Stimulated activated naive B cell treated with anti-CD40 and anti-IgM and Interleukin-4, amounts not matched to agents 10 μg/mL and 1 μg/mL and 100 μg/mL, for 72 hours (primary cell): ENCODE data around the gene SPRR4.
"Not testable (repeated sequence)": the region's sequence is repeated elsewhere in the genome, so short reads cannot be mapped to it uniquely, and the experiment has no call there.

ENCODE experiments used
- ATAC-seq, 2 donors: fragments of 150-1000 bp; cut with Tn5 transposase; replicated peaks; 2 replicates each; pipeline ENCODE4 v1.10.0; 2021; ENCODE audit warnings: moderate library complexity in 1 of 2
- DNase-seq: peaks from one replicate; pipeline ENCODE4 v3.0.0; 2021
- H3K27ac Mint-ChIP-seq: one replicate; pipeline ENCODE4 v1.8.0; 2022; ENCODE audit warnings: mild to moderate bottlenecking, mixed read lengths
- H3K27me3 Mint-ChIP-seq, 2 donors: one replicate each; pipeline ENCODE4 v1.8.0; 2022; ENCODE audit warnings: mixed read lengths in 2 of 2
- H3K36me3 Mint-ChIP-seq, 2 donors: one replicate each; pipeline ENCODE4 v1.8.0; 2022; ENCODE audit warnings: mixed read lengths in 2 of 2, mild to moderate bottlenecking in 1 of 2
- H3K4me1 Mint-ChIP-seq, 2 donors: one replicate each; pipeline ENCODE4 v1.8.0; 2022; ENCODE audit warnings: mixed read lengths in 2 of 2, mild to moderate bottlenecking in 1 of 2
- H3K4me3 Mint-ChIP-seq, 2 donors: one replicate each; pipeline ENCODE4 v1.8.0; 2022; ENCODE audit warnings: mild to moderate bottlenecking in 2 of 2, mixed read lengths in 2 of 2, moderate library complexity in 1 of 2
- H3K9me3 Mint-ChIP-seq, 2 donors: one replicate each; pipeline ENCODE4 v1.8.0; 2022; ENCODE audit warnings: mixed read lengths in 2 of 2, mild to moderate bottlenecking in 1 of 2

The SPRR4 gene

GRCh38 chr1:152981146-152981871, 10.9 kb downstream of the SPRR4 start:
- ATAC-seq (no peak), DNase-seq (no peak)
- H3K4me3 Mint-ChIP-seq: no peak overlapping the region
- no peaks in the 10 kb centered on the region for H3K4me1 Mint-ChIP-seq
- H3K27me3 Mint-ChIP-seq: peaks cover 50 to 51% of the 10 kb centered on the region in 2 donors
- H3K36me3 Mint-ChIP-seq: no peaks in the 10 kb centered on the region
- H3K9me3 Mint-ChIP-seq: no peaks in the 10 kb centered on the region
- no peak overlapping the region for H3K27ac Mint-ChIP-seq

GRCh38 chr1:152982076-152982475, 11.6 kb downstream of the SPRR4 start:
- Mint-ChIP-seq H3K4me3 (no peak overlapping the region), H3K9me3 (no peaks in the 10 kb centered on the region), H3K27me3 (peaks cover 52 to 53% of the 10 kb centered on the region in 2 donors), H3K4me1 (no peaks in the 10 kb centered on the region), H3K27ac (no peak overlapping the region), H3K36me3 (no peaks in the 10 kb centered on the region)
- ATAC-seq (no peak), DNase-seq (no peak)

- DNase-seq (no peak), ATAC-seq (no peak)
- H3K9me3 Mint-ChIP-seq: no peaks in the 10 kb centered on the region
- no peak overlapping the region for H3K4me3 Mint-ChIP-seq
- H3K27ac Mint-ChIP-seq: no peak overlapping the region
- H3K27me3 Mint-ChIP-seq: peaks cover 51 to 52% of the 10 kb centered on the region in 2 donors
- H3K4me1 Mint-ChIP-seq: no peaks in the 10 kb centered on the region
- H3K36me3 Mint-ChIP-seq: no peaks in the 10 kb centered on the region
Measured at GRCh38 chr1:152983234-152983633, 12.8 kb downstream of the SPRR4 start.

- H3K27me3 Mint-ChIP-seq: peaks cover 52 to 56% of the 10 kb centered on the region in 2 donors
- DNase-seq (no peak), ATAC-seq (no peak)
- H3K4me1 Mint-ChIP-seq: no peaks in the 10 kb centered on the region
- H3K27ac Mint-ChIP-seq: no peak within 1 kb of the TSS
- no peaks in the 10 kb centered on the region for H3K36me3 Mint-ChIP-seq
- H3K9me3 Mint-ChIP-seq: no peaks in the 10 kb centered on the region
- no peak within 1 kb of the TSS for H3K4me3 Mint-ChIP-seq
Measured at GRCh38 chr1:152983743-152984142, 13.3 kb downstream of the SPRR4 start, which contains the start of gene SPRR1A. Gene SPRR1A, plus strand, starts transcription at chr1:152984081. Its CDS starts 1,150 bp downstream, at chr1:152985231.

- peaks cover 27 to 43% of the 10 kb centered on the region in 2 donors for H3K27me3 Mint-ChIP-seq
- no peak for DNase-seq
- no peak overlapping the region for H3K4me3 Mint-ChIP-seq
- H3K9me3 Mint-ChIP-seq: no peaks in the 10 kb centered on the region
- no peaks in the 10 kb centered on the region for H3K36me3 Mint-ChIP-seq
- no peak for ATAC-seq
- no peaks in the 10 kb centered on the region for H3K4me1 Mint-ChIP-seq
- no peak overlapping the region for H3K27ac Mint-ChIP-seq
Measured at GRCh38 chr1:152986578-152986977, 16.1 kb downstream of the SPRR4 start.

- H3K4me3 Mint-ChIP-seq: no peak overlapping the region
- no peak for DNase-seq
- ATAC-seq: no peak
Measured at GRCh38 chr1:152993186-152993585, 22.7 kb downstream of the SPRR4 start.

GRCh38 chr1:152995842-152996241, 25.4 kb downstream of the SPRR4 start:
- Mint-ChIP-seq H3K9me3 (peaks cover 7 to 8% of the 10 kb centered on the region in 2 donors), H3K36me3 (no peaks in the 10 kb centered on the region), H3K27me3 (peaks cover 33 to 40% of the 10 kb centered on the region in 2 donors), H3K4me1 (no peaks in the 10 kb centered on the region), H3K27ac (no peak overlapping the region), H3K4me3 (no peak overlapping the region)
- ATAC-seq (no peak), DNase-seq (no peak)

More at GRCh38 chr1:152993186-152993585, 22.7 kb downstream of the SPRR4 start:
- H3K27ac Mint-ChIP-seq: no peak overlapping the region
- H3K36me3 Mint-ChIP-seq: no peaks in the 10 kb centered on the region
- peaks cover 15 to 33% of the 10 kb centered on the region in 2 donors for H3K27me3 Mint-ChIP-seq
- H3K9me3 Mint-ChIP-seq: peaks cover 7 to 8% of the 10 kb centered on the region in 2 donors
- H3K4me1 Mint-ChIP-seq: no peaks in the 10 kb centered on the region

- Mint-ChIP-seq H3K9me3 (peaks cover 7 to 8% of the 10 kb centered on the region in 2 donors), H3K27me3 (peaks cover 37 to 38% of the 10 kb centered on the region in 2 donors), H3K27ac (no peak overlapping the region), H3K4me1 (no peaks in the 10 kb centered on the region), H3K4me3 (no peak overlapping the region), H3K36me3 (no peaks in the 10 kb centered on the region)
- ATAC-seq (no peak), DNase-seq (no peak)
Measured at GRCh38 chr1:152996633-152997400, 26.4 kb downstream of the SPRR4 start.

GRCh38 chr1:152997901-152998300, 27.5 kb downstream of the SPRR4 start:
- Mint-ChIP-seq H3K4me1 (peaks cover 0 to 3% of the 10 kb centered on the region in 2 donors), H3K27ac (no peak overlapping the region), H3K4me3 (no peak overlapping the region), H3K27me3 (peaks cover 36 to 44% of the 10 kb centered on the region in 2 donors), H3K9me3 (peaks cover 7 to 8% of the 10 kb centered on the region in 2 donors), H3K36me3 (no peaks in the 10 kb centered on the region)
- ATAC-seq (no peak), DNase-seq (no peak)

- ATAC-seq (no peak), DNase-seq (no peak)
- Mint-ChIP-seq H3K27me3 (peaks cover 32 to 44% of the 10 kb centered on the region in 2 donors), H3K4me1 (peaks cover 0 to 3% of the 10 kb centered on the region in 2 donors), H3K27ac (no peak overlapping the region), H3K36me3 (no peaks in the 10 kb centered on the region), H3K9me3 (peaks cover 7 to 8% of the 10 kb centered on the region in 2 donors), H3K4me3 (no peak overlapping the region)
Measured at GRCh38 chr1:152998476-152998875, 28.0 kb downstream of the SPRR4 start.

- Mint-ChIP-seq H3K27ac (no peak overlapping the region), H3K27me3 (peaks cover 32 to 52% of the 10 kb centered on the region in 2 donors), H3K9me3 (peaks cover 6 to 8% of the 10 kb centered on the region in 2 donors), H3K4me3 (no peak overlapping the region), H3K36me3 (no peaks in the 10 kb centered on the region), H3K4me1 (peaks cover 0 to 3% of the 10 kb centered on the region in 2 donors)
- no peak for ATAC-seq
- DNase-seq: no peak
Measured at GRCh38 chr1:152999818-153000217, 29.4 kb downstream of the SPRR4 start.

GRCh38 chr1:153000294-153000693, 29.8 kb downstream of the SPRR4 start:
- Mint-ChIP-seq H3K4me1 (peaks cover 0 to 3% of the 10 kb centered on the region in 2 donors), H3K9me3 (peaks cover 4% of the 10 kb centered on the region in 2 donors), H3K27me3 (peaks cover 30 to 47% of the 10 kb centered on the region in 2 donors), H3K36me3 (no peaks in the 10 kb centered on the region), H3K27ac (no peak overlapping the region), H3K4me3 (no peak overlapping the region)
- no peak for DNase-seq
- ATAC-seq: no peak

- Mint-ChIP-seq H3K36me3 (no peaks in the 10 kb centered on the region), H3K27ac (no peak within 1 kb of the TSS), H3K9me3 (no peaks in the 10 kb centered on the region), H3K27me3 (peaks cover 26 to 42% of the 10 kb centered on the region in 2 donors), H3K4me3 (no peak within 1 kb of the TSS), H3K4me1 (peaks cover 0 to 3% of the 10 kb centered on the region in 2 donors)
- ATAC-seq (no peak), DNase-seq (no peak)
Measured at GRCh38 chr1:153001382-153001781, 30.9 kb downstream of the SPRR4 start, which contains the start of gene SPRR3. Gene SPRR3, plus strand, starts transcription at chr1:153001749. Its CDS starts 1,272 bp downstream, at chr1:153003021.

- H3K9me3 Mint-ChIP-seq, ATAC-seq, H3K36me3 Mint-ChIP-seq, H3K27ac Mint-ChIP-seq, H3K4me3 Mint-ChIP-seq, DNase-seq, H3K4me1 Mint-ChIP-seq: not testable (repeated sequence)
- peaks cover 15 to 21% of the 10 kb centered on the region in 2 donors for H3K27me3 Mint-ChIP-seq
Measured at GRCh38 chr1:153011235-153011758, 40.8 kb downstream of the SPRR4 start.
